Endothelial cell of umbilical vein (primary cell): ENCODE data around the gene CCDC159. TPM values are rescaled to one million over a fixed set of nuclear protein-coding genes. Genes with fewer than 3 reads are reported as not detected.

Source experiments
- BruUV-seq: library from RNA; stranded (reverse); fragments of 400-500 nt; replicated peaks from 2 replicates; lab custom pipeline; 2021; lab: Mats Ljungman, UMichigan
- CTCF ChIA-PET: fragments of 300-600, 350-600 bp; sonication (Branson Sonifier 250); formaldehyde crosslinking; loops from one replicate; lab custom pipeline; 2021; ENCODE audit warnings: antibody characterized with exemption, inconsistent platforms; lab: Charles Lee
- POLR2A ChIA-PET: fragments of 300-600, 350-600 bp; sonication (Branson Sonifier 250); formaldehyde crosslinking; loops from one replicate; lab custom pipeline; 2021; ENCODE audit warnings: antibody characterized with exemption, inconsistent platforms; lab: Charles Lee
- DNase-seq: peaks from one replicate; pipeline ENCODE4 v3.0.0-alpha.2; 2011; ENCODE audit warnings: low read depth, low spot score
- FAIRE-seq: peaks from 2 replicates; lab custom pipeline; 2011; peaks lifted over from hg19 to GRCh38; lab: Jason Lieb, UNC
- H2AFZ ChIP-seq: 2 replicates; pipeline ENCODE4 v1.6.0; 2012; ENCODE audit warnings: low read depth, low read length, control low read depth, inconsistent platforms
- H3K27ac ChIP-seq: 2 replicates; pipeline ENCODE4 v1.5.1; 2011; ENCODE audit warnings: low read depth, mild to moderate bottlenecking, control low read depth, low read length, moderate library complexity; ENCODE audit not compliant: insufficient read depth
- H3K27me3 ChIP-seq, 2 experiments: 2 replicates each; pipeline versions ENCODE4 v1.6.0 to v1.6.1; 2011; ENCODE audit warnings: low read length in 2 of 2, mixed read lengths in 1 of 2; ENCODE audit not compliant: control insufficient read depth in 2 of 2, insufficient read depth in 2 of 2
- H3K36me3 ChIP-seq, 2 experiments: 2 replicates in 1 of 2; 3 replicates in 1 of 2; pipeline ENCODE4 v1.5.1; 2011; ENCODE audit warnings: low read length in 2 of 2, mild to moderate bottlenecking in 1 of 2, moderate library complexity in 1 of 2; ENCODE audit not compliant: control insufficient read depth in 2 of 2, insufficient read depth in 2 of 2; ENCODE audit errors: extremely low read depth in 1 of 2
- H3K4me1 ChIP-seq: 3 replicates; pipeline ENCODE4 v1.5.1; 2011; ENCODE audit warnings: mild to moderate bottlenecking, low read length; ENCODE audit not compliant: control insufficient read depth, insufficient read depth; ENCODE audit errors: extremely low read depth
- H3K4me2 ChIP-seq: 2 replicates; pipeline ENCODE4 v1.6.1; 2011; ENCODE audit warnings: low read length, control low read depth, mixed read lengths; ENCODE audit not compliant: insufficient read depth
- H3K4me3 ChIP-seq, 3 experiments: fragments of 200-600 bp in 1 of 3; sonication (generic), shearing (Covaris generic) in 1 of 3; replicated peaks in 1 of 3; 2 replicates each; pipeline ENCODE4 v1.5.1; 2011 to 2016; ENCODE audit warnings: control low read depth in 3 of 3, low read length in 3 of 3, mild to moderate bottlenecking in 2 of 3, inconsistent platforms in 1 of 3, low read depth in 1 of 3, moderate library complexity in 1 of 3; ENCODE audit not compliant: insufficient read depth in 1 of 3
- H3K79me2 ChIP-seq: 2 replicates; pipeline ENCODE4 v1.6.0; 2012; ENCODE audit warnings: low read length, inconsistent platforms; ENCODE audit not compliant: control insufficient read depth, insufficient read depth
- H3K9ac ChIP-seq: replicated peaks from 2 replicates; pipeline ENCODE3; 2011; ENCODE audit warnings: low read length, control low read depth; ENCODE audit not compliant: insufficient read depth; ENCODE audit errors: extremely low read depth
- H3K9me1 ChIP-seq: replicated peaks from 3 replicates; pipeline ENCODE4 v1.6.0; 2011; ENCODE audit warnings: mild to moderate bottlenecking, low read length; ENCODE audit not compliant: control insufficient read depth, insufficient read depth; ENCODE audit errors: extremely low read depth
- H3K9me3 ChIP-seq: replicated peaks from 2 replicates; pipeline ENCODE4 v1.5.1; 2012; ENCODE audit warnings: low read length, inconsistent platforms; ENCODE audit not compliant: control insufficient read depth, insufficient read depth
- H4K20me1 ChIP-seq: replicated peaks from 2 replicates; pipeline ENCODE3; 2011; ENCODE audit warnings: mild to moderate bottlenecking, low read length; ENCODE audit not compliant: control insufficient read depth, insufficient read depth; ENCODE audit errors: extremely low read depth
- CTCF ChIP-seq, 2 donors: IDR thresholded peaks; 1 replicate in 1 of 2; 2 replicates in 1 of 2; pipeline ENCODE4 v1.5.1; 2011; ENCODE audit warnings: low read length in 2 of 2, mild to moderate bottlenecking in 2 of 2, moderate library complexity in 2 of 2, control low read depth in 1 of 2, inconsistent platforms in 1 of 2, low read depth in 1 of 2; ENCODE audit not compliant: insufficient read depth in 1 of 2; ENCODE audit errors: extremely low read depth in 1 of 2
- EZH2 ChIP-seq: IDR thresholded peaks from 2 replicates; pipeline ENCODE4 v1.6.1; 2012; ENCODE audit warnings: borderline replicate concordance, low read depth, mild to moderate bottlenecking, moderate library complexity, low read length, inconsistent platforms; ENCODE audit not compliant: severe bottlenecking
- FOS ChIP-seq: IDR thresholded peaks from 2 replicates; pipeline ENCODE4 v1.6.1; 2011; ENCODE audit warnings: mild to moderate bottlenecking, low read length, moderate library complexity, borderline replicate concordance; ENCODE audit not compliant: insufficient read depth
- GATA2 ChIP-seq: IDR thresholded peaks from 2 replicates; pipeline ENCODE4 v1.7.0; 2011; ENCODE audit warnings: low read depth, mild to moderate bottlenecking, moderate library complexity, mixed read lengths, low read length; ENCODE audit not compliant: insufficient read length, insufficient read depth
- JUN ChIP-seq: IDR thresholded peaks from 2 replicates; pipeline ENCODE4 v1.6.1; 2011; ENCODE audit warnings: borderline replicate concordance, low read depth; ENCODE audit not compliant: insufficient read length, insufficient read depth
- MAX ChIP-seq: IDR thresholded peaks from 2 replicates; pipeline ENCODE4 v1.6.1; 2011; ENCODE audit not compliant: insufficient read depth, insufficient read length
- MYC ChIP-seq: IDR thresholded peaks from one replicate; pipeline ENCODE4 v1.6.1; 2011; ENCODE audit warnings: mild to moderate bottlenecking, low read depth, low read length
- POLR2A ChIP-seq: IDR thresholded peaks from 2 replicates; pipeline ENCODE4 v1.6.1; 2012; ENCODE audit warnings: low read depth, mild to moderate bottlenecking, control low read depth, low read length
- POLR2AphosphoS5 ChIP-seq: IDR thresholded peaks from 2 replicates; pipeline ENCODE4 v1.6.1; 2012; ENCODE audit warnings: low read depth, mild to moderate bottlenecking, control low read depth, low read length, moderate library complexity; ENCODE audit not compliant: insufficient read depth
- dilution Hi-C: fragments of 300-500 bp; cut with MboI; formaldehyde crosslinking; loops from one replicate; pipeline ENCODE4 v1.15.0; 2019; ENCODE audit warnings: low sequenced_read_pairs; ENCODE audit not compliant: extremely low pct_ligation_motif_present
- intact Hi-C: fragments of 100-400 bp; cut with micrococcal nuclease; formaldehyde crosslinking; loops from one replicate; pipeline ENCODE4 v1.10.0; 2022
- polyA plus RNA-seq, 4 experiments: library from polyadenylated mRNA; depleted of rRNA in 3 of 4; stranded (reverse) in 3 of 4; unstranded in 1 of 4; fragments of >200 nt; gene quantifications; 2 replicates each; pipeline versions ENCODE4 v1.2.1 to v1.2.3, GENCODE V29; 2011 to 2012; ENCODE audit warnings: missing spikeins in 1 of 4
- total RNA-seq: library from RNA; stranded (reverse); gene quantifications from 2 replicates; pipeline ENCODE4 v1.2.3, GENCODE V29; 2021

Gene CCDC159
- total and polyA plus RNA-seq, 2 donors (not counting 3 experiments of a cell fraction or from before 2014, with no cell fraction given), result 30.0 to 31.6 TPM

GRCh38 chr19:11370744-11371143 lies 24.4 kb downstream of the CCDC159 start:
- TF ChIP-seq GATA2 (no peak), POLR2AphosphoS5 (no peak), CTCF (IDR thresholded peaks at IDR 0.05; ENCODE audit: extremely low read depth in 1 of 2, insufficient read depth in 1 of 2, low read depth in 1 of 2, low read length in 2 of 2) (no peak), MYC (no peak), FOS (no peak), POLR2A (no peak), EZH2 (no peak), MAX (no peak), JUN (no peak)
- POLR2A ChIA-PET, result no interaction called here
- H3K4me2 ChIP-seq, result no peak overlapping the region
- no peak overlapping the region for H3K27ac ChIP-seq
- no peak for DNase-seq
- H3K36me3 ChIP-seq, result no peaks in the 10 kb centered on the region
- CTCF ChIA-PET, result interaction anchor here (0.6 kb wide), 1 partner anchor 10 kb away, joined by 3 read pairs; no protein-coding TSS in a partner anchor
- no peak overlapping the region for H2AFZ ChIP-seq
- FAIRE-seq, result no peak
- no TSS peak for BruUV-seq
- dilution Hi-C loops, result no loop called here
- peaks cover 12% of the 10 kb centered on the region for H3K4me1 ChIP-seq
- intact Hi-C loops, result no loop called here
- H3K9ac ChIP-seq, result no peak overlapping the region
- no peak overlapping the region for H3K4me3 ChIP-seq
- no peaks in the 10 kb centered on the region for H4K20me1 ChIP-seq
- no peaks in the 10 kb centered on the region for H3K27me3 ChIP-seq
- H3K9me1 ChIP-seq, result no peaks in the 10 kb centered on the region
- H3K9me3 ChIP-seq, result no peaks in the 10 kb centered on the region
- H3K79me2 ChIP-seq, result peaks cover 3% of the 10 kb centered on the region
